ENCODE results near the gene DUS1L. TPM values are rescaled to one million over a fixed set of nuclear protein-coding genes. Genes with fewer than 3 reads are reported as not detected.

The DUS1L gene
- 56.2 and 74.1 TPM in 2 replicates for total RNA-seq

DNA sequence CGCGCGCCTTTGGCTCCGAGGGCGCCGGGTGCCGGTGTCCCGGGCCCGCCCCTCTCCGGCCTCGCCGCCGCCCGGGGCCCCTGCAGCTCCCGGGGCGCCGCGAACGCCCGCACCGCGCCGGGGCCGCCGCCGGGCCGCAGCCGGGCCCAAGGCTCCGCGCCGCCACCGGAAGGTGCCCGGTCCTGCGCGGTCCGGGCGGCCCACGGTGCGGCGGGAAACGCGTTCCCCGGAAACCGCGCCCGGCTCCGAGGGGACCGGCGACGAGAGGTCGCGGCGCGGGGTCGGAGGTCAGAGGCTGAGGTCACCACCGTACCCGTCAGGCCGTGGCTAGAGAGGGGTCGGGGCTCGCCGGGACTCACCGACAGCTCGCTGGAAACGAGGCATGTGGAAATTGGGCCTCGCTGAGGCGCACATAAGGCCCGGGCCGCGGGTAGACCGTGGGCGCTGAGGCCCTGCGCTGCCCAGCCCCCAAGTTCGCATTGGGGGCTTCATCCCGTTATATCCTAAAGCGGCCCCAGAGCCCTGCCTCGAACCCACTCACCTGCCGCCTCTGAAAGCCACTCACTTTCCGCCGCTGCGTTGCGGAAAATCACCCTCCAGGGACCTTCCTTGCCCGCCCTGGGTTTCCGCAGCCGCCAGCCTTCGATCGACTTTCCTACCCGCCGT is at the start of gene DUS1L:
TSS of gene DUS1L (minus strand) at position 167 of the 666 bp plus-strand sequence. CDS start 745 bp downstream, outside the sequence.

DNA sequence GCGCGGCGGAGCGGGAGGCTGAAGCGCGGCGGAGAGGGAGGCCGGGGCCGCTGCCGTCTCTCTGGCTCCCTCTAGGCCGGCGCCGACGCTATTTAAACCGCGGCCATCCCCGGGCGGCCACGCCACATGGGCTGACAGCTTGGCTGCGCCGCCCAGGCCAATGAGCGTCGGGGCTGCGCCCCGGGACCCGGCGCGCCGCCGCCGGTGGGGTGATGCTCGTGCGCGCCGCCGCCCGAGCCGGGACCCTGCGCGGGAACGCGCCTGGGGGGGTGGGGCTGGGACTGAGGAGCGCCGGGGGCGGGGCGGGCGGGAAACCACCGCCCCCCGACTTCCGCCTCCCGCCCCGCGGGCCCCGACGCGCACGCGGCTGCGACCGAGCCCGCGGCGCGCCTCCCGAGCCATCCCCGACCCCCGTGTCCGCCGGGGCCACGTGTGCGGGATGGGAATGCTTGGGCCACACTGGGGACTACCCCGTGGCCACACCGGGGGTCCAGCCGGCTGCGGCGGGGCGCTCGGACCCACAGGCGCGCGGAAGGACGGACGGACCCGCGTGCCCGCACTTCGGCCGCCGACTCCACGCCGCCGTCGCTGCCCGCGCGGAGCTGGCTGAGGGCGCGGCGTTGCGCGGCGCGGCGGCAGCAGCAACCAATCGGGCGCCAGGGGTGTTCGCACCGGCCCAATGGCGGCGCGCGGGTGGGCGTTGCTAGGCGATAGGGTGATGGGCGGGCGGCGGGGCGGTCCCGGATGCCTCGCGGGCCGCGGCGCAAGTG is 32.8 kb upstream of the DUS1L start, which contains the start of gene FASN:
TSS of gene FASN (minus strand) at position 68 of the 770 bp plus-strand sequence. CDS start 1,791 bp downstream, outside the sequence.

DNA sequence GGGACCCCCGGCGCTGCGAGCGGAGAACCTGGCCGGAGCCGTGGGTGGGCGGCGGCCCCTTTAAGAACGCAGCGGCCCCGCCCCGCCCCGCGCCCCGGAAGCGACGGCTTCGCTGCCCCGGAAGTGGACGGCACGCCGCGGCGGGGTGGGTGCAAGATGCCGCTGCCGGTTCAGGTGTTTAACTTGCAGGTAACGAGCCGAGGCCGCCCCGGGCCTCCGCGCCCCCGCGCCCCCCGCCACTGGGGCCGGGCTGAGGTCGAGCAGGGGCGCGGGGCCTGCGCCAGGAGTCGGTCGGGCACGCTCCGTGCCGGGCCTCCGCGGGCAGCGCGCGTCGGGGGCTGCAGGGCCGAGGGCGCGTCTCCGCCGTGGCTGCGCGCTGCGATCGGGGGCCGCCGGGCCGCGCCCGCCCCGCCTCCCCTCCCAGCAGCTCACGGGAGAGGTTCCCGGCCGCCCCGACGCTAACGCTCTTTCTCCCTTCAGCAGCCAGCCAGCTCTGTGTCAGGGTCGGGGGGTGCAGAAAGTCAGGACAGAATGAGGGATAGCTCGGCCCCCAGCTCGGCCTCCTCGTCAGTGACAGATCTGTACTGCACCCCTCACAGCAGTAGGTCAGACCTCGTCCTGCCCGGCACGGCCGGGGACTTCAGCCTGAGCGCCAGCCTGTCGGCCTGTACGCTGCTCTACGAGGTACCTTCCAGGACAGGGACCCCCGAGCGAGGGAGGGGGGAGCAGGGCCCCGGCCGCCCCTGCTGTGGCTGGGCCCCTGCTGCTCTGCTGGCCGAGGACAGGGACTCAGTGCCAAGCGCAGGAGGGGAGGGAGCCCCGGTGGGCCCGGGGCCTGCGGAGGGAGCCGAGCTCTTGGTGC is 13.6 kb downstream of the DUS1L start, which contains the start of the genes GPS1 and RFNG:
TSS of gene GPS1 (plus strand) at position 123 of the 862 bp plus-strand sequence. CDS start at position 157, 34 bp downstream.
TSS of gene RFNG (minus strand) at position 36 of the 862 bp plus-strand sequence. CDS start 45 bp downstream, outside the sequence.

DNA sequence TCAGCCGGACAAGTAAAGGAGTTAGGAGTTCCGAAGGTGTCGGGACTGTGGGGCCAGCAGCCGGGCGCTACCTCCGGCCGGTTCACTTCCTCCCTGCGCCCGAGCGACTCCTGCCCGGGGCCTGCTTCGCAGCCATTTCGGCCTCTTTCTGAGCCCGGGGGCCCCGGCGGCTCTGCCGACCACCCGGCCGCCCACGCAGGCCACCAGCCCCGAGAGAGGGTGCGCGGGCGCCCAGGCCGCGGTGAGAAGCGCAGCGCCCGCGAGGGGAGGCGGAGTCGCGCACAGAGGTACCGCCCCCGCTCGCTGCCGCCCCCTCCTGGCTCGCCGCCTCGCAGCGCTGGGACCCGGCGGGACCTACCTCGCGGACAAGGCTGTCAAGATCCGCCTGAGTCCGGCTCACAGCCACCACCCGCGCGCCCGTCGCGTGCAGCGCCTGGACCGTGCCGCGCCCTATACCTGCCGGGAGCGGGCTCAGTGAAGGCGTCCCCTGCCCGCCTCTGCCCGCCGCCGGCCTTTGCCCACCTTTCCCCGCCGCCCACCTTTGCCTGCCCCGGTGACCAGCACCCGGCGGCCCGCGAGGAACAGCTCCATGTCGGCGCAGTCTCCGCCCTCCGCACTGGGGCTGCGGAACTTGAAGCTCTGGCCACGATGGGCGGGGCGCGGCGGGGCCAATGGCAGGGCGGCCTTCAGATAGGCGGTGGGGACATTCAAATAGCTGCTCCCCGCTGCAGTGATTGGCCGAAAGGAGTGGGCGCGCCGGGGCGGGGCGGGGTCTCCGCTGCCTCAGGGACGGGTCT is 28.3 kb downstream of the DUS1L start, which contains the start of gene DCXR:
TSS of gene DCXR (minus strand) at position 606 of the 797 bp plus-strand sequence. CDS start at position 591, 15 bp downstream.

DNA sequence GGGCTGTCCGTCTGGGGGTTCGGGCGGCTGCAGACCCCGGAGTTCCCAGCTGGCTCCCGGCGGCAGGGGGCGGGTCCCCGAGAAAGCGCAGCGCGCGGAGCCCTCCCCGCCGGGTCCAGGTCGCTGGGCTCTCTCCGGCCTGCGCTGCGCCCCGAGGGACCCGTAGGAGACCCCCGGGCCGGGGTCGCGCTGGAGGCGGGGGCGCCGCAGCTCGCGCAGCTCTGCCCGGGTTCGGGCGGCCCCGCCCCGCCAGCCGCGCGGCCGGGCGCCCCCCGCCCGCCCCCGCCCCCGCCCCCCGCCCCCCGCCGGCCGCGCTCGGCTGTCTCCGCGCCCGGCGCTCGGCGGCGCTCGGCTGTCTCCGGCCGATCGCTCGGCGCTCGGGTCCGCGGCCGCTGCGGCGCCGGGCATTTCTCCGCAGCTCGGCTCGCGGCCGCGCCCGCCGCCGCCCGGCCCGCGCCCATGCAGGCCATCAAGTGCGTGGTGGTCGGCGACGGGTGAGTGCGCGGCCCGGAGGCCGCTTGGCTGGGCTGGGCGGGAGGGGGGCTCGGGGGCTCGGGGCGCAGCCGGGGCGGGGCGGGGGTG is 34.2 kb downstream of the DUS1L start, which contains the start of gene RAC3:
TSS of gene RAC3 (plus strand) at position 376 of the 582 bp plus-strand sequence. CDS start at position 460, 84 bp downstream.

DNA sequence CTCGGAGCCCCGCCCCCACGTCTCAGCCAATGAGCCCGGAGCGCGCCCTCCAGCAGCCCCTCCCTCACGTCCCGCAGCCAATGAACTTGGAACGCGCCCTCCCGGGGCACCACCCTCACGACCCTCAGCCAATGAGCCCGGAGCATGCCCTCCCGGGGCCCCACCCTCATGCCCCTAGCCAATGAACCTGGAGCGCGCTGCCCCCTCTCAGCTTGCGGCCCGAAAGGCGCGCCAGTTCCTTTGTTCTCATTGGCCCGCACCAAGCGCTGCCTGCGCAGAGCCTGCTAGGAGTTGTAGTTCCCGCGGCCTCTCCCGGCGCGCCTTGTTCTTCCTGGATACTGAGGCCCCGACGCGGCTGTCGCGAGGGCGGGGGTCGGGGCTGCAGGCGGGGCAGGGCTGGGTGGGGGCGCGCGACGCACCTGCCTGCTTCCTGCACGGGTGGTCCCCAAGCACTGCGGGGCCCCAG is 42.6 kb downstream of the DUS1L start, which contains the start of gene LRRC45:
TSS of gene LRRC45 (plus strand) at position 325 of the 466 bp plus-strand sequence. CDS start 339 bp downstream, outside the sequence.

DNA sequence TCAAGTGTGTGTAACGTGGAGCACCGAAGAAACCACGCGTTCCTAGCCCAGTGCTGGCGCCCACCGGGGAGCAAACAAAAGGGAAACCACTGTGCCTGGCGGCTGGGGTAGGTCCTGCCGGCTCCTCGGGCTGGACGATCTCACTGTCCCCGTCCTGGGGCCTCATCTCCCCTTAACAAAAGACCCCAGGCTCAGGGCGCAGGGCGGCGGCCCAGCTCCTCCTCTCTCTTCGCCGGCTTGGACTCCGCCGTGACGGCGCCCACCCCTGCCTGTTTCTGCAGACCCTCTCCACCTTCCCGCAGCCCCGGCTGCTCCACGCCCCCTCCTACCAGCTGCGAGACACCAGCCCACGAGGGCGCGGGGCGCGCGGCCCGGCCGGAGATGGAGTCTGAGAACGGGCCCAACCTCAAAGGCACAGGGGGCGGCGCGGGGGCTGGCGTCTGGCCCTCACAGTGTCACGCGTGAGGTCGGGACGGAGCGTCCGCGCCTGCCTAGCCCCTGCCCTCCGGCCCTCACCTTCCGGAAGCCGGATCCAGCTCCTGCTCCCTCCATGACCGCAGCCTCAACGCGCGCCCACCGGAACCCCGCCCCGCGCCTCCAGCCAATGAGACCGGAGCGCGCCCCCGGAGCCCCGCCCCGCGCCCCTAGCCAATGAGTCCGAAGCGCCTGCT is 43.2 kb downstream of the DUS1L start, which contains the start of gene CENPX:
TSS of gene CENPX (minus strand) at position 569 of the 671 bp plus-strand sequence. CDS start at position 552, 17 bp downstream.

Other genes with a start within 250 kb of the DUS1L start
- gene MCRIP1, start 232.5 kb downstream of the DUS1L start, total RNA-seq, result 63.1 and 87.8 TPM in 2 replicates
- not detected in 2 replicates for gene PPP1R27, start 230.8 kb downstream of the DUS1L start, total RNA-seq
- 794 and 796 TPM in 2 replicates for gene P4HB, start 205.3 kb downstream of the DUS1L start, total RNA-seq
- gene ARHGDIA, start 194.5 kb downstream of the DUS1L start, total RNA-seq, result 158 and 179 TPM in 2 replicates
- gene ALYREF, start 174.2 kb downstream of the DUS1L start, total RNA-seq, result 145 and 149 TPM in 2 replicates
- 110 and 193 TPM in 2 replicates for gene ANAPC11, start 174.1 kb downstream of the DUS1L start, total RNA-seq
- gene NPB, start 163.6 kb downstream of the DUS1L start, total RNA-seq, result under 0.01 TPM in 2 replicates
- 51.1 and 75.5 TPM in 2 replicates for gene PCYT2, start 154.4 kb downstream of the DUS1L start, total RNA-seq
- 17.6 and 22.1 TPM in 2 replicates for gene SIRT7, start 147.6 kb downstream of the DUS1L start, total RNA-seq
- 10.3 and 13.9 TPM in 2 replicates for gene MAFG, start 138.1 kb downstream of the DUS1L start, total RNA-seq
- gene PYCR1, start 128.5 kb downstream of the DUS1L start, total RNA-seq, result 33.8 and 43.7 TPM in 2 replicates
- not detected in 2 replicates for gene MYADML2, start 118.6 kb downstream of the DUS1L start, total RNA-seq
- not detected in 2 replicates for gene NOTUM, start 104.6 kb downstream of the DUS1L start, total RNA-seq
- 23.1 and 25.8 TPM in 2 replicates for gene ASPSCR1, start 88.2 kb downstream of the DUS1L start, total RNA-seq
- gene CENPX, start 42.9 kb downstream of the DUS1L start, total RNA-seq, result 43.0 and 46.9 TPM in 2 replicates
- gene LRRC45, start 42.5 kb downstream of the DUS1L start, total RNA-seq, result 16.2 and 16.9 TPM in 2 replicates
- gene RAC3, start 34.1 kb downstream of the DUS1L start, total RNA-seq, result 7.8 and 16.2 TPM in 2 replicates
- 47.7 and 62.1 TPM in 2 replicates for gene DCXR, start 28.1 kb downstream of the DUS1L start, total RNA-seq
- gene RFNG, start 14.0 kb downstream of the DUS1L start, total RNA-seq, result 29.8 and 38.5 TPM in 2 replicates
- gene GPS1, start 13.9 kb downstream of the DUS1L start, total RNA-seq, result 105 and 113 TPM in 2 replicates
- 231 and 392 TPM in 2 replicates for gene FASN, start 32.4 kb upstream of the DUS1L start, total RNA-seq
- 18.7 and 26.6 TPM in 2 replicates for gene CCDC57, start 147.0 kb upstream of the DUS1L start, total RNA-seq
- 64.7 and 108 TPM in 2 replicates for gene SLC16A3, start 163.2 kb upstream of the DUS1L start, total RNA-seq
- 37.1 and 48.5 TPM in 2 replicates for gene CSNK1D, start 207.9 kb upstream of the DUS1L start, total RNA-seq